Coronary artery (tissue), 2 donors: ENCODE results near the gene NHLRC4.

ENCODE experiments used
- DNase-seq: peaks from one replicate; pipeline ENCODE4 v3.0.0-alpha.2; 2017; ENCODE audit warnings: low spot score
- H3K27ac ChIP-seq, 2 donors: fragments of 200-600 bp; sonication (generic); one replicate each; pipeline ENCODE4 v1.5.1; 2016 to 2019
- H3K4me3 ChIP-seq: fragments of 200-600 bp; sonication (generic); 2 replicates; pipeline ENCODE4 v1.5.1; 2016; ENCODE audit warnings: mild to moderate bottlenecking, moderate library complexity
- TF ChIP-seq, protein P1 (sequence below): fragments of 200-600 bp; sonication (generic); IDR thresholded peaks from one replicate; pipeline ENCODE4 v1.5.1; 2019; ENCODE audit warnings: antibody characterized with exemption

The NHLRC4 gene

DNA sequence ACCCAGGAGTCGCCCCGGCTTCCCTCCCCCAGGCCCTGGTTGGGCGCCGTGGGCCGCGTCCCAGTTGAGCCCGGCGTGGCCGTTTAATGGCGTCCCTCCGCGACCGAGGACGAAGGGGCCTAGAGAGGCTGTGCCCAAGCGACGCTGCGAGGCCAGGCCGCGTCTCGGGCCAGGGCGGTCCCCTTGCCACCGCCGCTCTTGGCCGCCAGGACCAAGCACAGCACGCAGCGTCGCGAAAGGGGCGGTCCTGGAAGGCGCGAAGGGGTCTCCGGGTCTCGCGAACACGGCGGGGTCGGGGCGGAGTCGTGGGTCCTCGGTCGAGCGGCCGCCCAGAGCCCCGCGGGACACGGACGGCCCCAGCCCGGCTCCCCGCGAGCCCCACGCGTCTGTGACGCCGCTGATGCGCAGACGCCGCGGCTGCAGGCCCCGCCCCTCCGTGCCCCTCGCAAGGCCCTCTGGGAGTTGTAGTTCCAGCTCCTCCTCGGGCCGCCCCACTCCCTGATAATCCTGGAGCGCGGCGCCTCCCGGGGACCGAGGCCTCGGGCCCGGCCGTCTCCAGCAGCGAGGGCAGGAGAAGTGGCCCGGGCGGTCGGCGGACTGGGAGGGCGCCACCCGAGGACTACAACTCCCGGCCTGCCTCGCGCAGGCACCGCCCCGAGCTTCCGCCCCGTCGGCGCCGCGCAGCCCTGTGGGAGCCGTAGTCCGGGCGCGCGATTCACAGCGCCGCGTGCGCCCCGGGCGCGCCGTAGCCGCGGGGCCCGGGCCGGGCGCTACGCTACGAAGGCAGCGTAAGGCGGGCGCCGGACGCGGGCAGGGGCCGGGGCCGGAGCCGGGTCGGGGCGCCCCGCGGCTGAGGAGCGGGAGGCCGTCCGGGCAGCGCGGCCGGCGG lies 39.5 kb upstream of the NHLRC4 start, which contains the start of gene CAPN15:
Gene CAPN15 (plus strand): TSS at position 698 of the 889 bp plus-strand sequence. CDS start 19,127 bp downstream, outside the sequence.
- peak; percentile 95 for DNase-seq
- TF ChIP-seq, protein P1, sequence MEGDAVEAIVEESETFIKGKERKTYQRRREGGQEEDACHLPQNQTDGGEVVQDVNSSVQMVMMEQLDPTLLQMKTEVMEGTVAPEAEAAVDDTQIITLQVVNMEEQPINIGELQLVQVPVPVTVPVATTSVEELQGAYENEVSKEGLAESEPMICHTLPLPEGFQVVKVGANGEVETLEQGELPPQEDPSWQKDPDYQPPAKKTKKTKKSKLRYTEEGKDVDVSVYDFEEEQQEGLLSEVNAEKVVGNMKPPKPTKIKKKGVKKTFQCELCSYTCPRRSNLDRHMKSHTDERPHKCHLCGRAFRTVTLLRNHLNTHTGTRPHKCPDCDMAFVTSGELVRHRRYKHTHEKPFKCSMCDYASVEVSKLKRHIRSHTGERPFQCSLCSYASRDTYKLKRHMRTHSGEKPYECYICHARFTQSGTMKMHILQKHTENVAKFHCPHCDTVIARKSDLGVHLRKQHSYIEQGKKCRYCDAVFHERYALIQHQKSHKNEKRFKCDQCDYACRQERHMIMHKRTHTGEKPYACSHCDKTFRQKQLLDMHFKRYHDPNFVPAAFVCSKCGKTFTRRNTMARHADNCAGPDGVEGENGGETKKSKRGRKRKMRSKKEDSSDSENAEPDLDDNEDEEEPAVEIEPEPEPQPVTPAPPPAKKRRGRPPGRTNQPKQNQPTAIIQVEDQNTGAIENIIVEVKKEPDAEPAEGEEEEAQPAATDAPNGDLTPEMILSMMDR: no peak
- Histone ChIP-seq H3K4me3 (peak within 1 kb of the TSS; percentile 74), H3K27ac (peak within 1 kb of the TSS; percentile 95 to 97)

DNA sequence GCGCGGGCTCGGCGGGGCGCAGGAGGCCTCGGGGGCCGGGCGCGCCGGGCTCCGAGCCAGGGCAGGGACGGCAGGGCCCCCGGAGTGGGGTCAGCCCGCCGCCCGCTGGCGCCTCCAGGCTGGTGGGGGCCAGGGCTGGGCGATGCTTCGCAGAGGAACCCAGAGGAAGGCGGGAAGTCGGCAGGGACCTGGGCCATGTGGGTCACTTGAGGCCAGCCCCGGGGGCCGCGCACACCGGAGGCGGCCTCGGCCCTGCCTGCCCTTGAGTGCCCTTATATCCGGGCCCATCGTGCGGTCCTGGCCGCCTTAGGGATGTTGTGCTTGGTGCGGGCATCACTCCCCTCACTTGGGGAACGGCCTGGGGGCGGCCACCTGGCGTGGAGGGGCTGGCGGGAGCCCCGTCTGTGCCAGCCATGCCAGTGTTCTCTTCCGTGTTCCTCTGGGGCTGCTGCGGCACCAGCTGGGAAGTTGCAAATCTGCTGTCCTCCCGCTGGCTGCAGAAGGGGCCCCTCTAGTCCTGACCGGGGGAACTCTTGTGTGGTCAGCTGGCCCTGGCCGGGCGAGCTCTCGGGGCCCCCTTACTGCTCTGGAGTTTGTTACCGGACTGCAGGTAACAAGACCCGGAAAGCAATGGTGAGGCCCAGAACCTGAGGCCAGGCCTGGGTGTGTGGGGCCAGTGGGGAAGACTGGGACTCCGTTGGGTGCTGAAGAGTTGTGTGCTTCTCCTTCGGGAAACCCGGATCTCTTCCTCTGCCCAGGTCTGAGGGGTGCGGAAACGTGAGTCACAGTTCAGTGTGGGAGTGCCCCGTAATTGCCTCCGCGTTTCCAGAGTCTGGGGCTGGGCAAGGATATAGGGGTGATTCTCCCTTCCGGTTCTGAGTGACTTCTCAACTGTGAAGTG lies 38.4 kb upstream of the NHLRC4 start:
- peak overlapping the region; percentile 28 to 97 for H3K27ac ChIP-seq
- H3K4me3 ChIP-seq: peak overlapping the region; percentile 74
- TF ChIP-seq, protein P1: no peak
- DNase-seq: no peak

DNA sequence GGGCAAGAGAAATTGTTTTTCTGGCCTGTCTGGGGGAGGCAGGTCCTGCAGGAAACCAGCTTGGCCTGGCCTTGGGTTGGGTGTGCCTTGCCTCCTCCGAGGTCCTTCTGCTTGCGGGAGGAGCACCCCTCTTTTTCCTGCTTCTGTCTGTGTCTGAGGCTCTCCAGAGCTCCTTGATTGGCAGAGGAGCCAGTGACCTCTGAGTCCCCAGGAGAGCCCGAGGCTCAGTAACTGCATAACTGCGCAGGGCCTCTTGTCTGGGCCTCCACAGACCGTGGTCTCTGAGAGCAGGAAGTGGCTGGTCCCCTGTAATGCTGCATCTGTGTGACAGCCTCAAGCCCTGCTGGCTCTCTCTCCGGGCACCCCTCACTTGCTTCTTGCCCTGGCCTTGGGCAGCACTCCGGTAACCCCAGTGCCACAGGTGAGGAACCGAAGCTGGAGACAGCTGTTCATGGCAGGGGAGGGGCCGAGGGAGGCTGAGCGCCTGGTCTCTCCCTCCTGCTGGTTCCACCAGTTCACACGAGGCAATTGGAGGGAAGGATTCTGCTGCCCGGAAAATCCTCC lies 37.7 kb upstream of the NHLRC4 start:
- TF ChIP-seq, protein P1: no peak
- DNase-seq: no peak
- Histone ChIP-seq H3K27ac (peak overlapping the region in 1 of 2 donors; percentile 97), H3K4me3 (peak overlapping the region; percentile 74)

DNA sequence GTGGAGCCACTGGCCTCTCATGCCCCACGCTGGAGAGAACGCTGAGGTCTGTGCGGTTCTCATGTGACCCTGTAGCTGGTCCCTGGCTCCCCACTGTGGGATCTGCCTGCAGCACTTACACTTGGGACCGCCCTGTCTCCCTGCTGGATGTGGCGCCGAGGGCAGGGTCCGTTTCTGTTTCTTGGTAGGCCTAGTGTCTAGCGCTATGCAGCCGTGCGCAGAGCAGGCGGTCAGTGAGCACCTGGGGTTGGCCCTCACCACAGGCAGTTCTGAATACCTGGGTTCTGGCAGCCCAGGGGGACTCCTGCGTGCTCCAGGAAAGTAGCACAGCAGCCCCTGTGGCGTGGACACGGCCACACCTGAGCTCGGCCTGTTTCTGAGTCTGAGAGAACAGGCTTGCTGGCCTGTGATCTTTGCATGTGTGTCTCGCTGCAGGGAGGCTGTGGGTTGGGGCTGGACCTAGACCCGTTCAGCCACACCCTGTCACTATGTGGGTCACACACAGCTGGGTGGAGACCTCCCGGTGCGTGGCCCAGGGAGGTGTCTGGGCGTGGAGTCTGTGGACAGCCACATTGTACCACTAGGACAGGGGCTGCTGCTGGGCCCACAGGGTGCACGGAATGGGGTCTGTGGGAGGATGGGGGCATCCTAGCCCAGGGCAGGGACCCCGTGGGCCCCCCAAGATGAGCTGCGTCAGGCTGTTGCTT lies 36.5 kb upstream of the NHLRC4 start:
- H3K27ac ChIP-seq: no peak overlapping the region
- DNase-seq: no peak
- no peak overlapping the region for H3K4me3 ChIP-seq
- TF ChIP-seq, protein P1: no peak

GRCh38 chr16:531494-532125 lies 35.2 kb upstream of the NHLRC4 start:
- DNase-seq: no peak
- H3K4me3 ChIP-seq: no peak overlapping the region
- H3K27ac ChIP-seq: no peak overlapping the region
- TF ChIP-seq, protein P1: no peak
